Brain pericyte (primary cell): ENCODE measurements around the gene SIL1.
"Not testable (repeated sequence)": the region's sequence is repeated elsewhere in the genome, so short reads cannot be mapped to it uniquely, and the experiment has no call there.

Source experiments
- DNase-seq: peaks from one replicate; pipeline ENCODE4 v3.0.0-alpha.2; 2012; ENCODE audit warnings: low read depth, low spot score

Gene SIL1

GRCh38 chr5:139204196-139204595 is 6.0 kb upstream of the SIL1 start:
- no peak for DNase-seq

GRCh38 chr5:139199321-139199720 is 1.2 kb upstream of the SIL1 start:
- no peak for DNase-seq

GRCh38 chr5:139196296-139196956 is 1.7 kb downstream of the SIL1 start:
- no peak for DNase-seq

- no peak for DNase-seq
Observed at GRCh38 chr5:139194486-139194885, 3.7 kb downstream of the SIL1 start.

- no peak for DNase-seq
Observed at GRCh38 chr5:139193928-139194327, 4.2 kb downstream of the SIL1 start.

- DNase-seq = not testable (repeated sequence)
Observed at GRCh38 chr5:139192906-139193305, 5.3 kb downstream of the SIL1 start.

GRCh38 chr5:139191954-139192353 is 6.2 kb downstream of the SIL1 start:
- DNase-seq = not testable (repeated sequence)

GRCh38 chr5:139190125-139190524 is 8.0 kb downstream of the SIL1 start:
- DNase-seq = peak; percentile 34

GRCh38 chr5:139188558-139189270 is 9.5 kb downstream of the SIL1 start:
- DNase-seq = no peak

GRCh38 chr5:139186752-139187326 is 11.3 kb downstream of the SIL1 start:
- no peak for DNase-seq

- DNase-seq = no peak
Observed at GRCh38 chr5:139186261-139186660, 11.9 kb downstream of the SIL1 start.

GRCh38 chr5:139185589-139185988 is 12.6 kb downstream of the SIL1 start:
- no peak for DNase-seq

GRCh38 chr5:139183502-139183901 is 14.7 kb downstream of the SIL1 start:
- DNase-seq = no peak

GRCh38 chr5:139182528-139183296 is 15.5 kb downstream of the SIL1 start:
- no peak for DNase-seq

- DNase-seq = no peak
Observed at GRCh38 chr5:139181835-139182452, 16.2 kb downstream of the SIL1 start.

- no peak for DNase-seq
Observed at GRCh38 chr5:139181322-139181730, 16.8 kb downstream of the SIL1 start.

GRCh38 chr5:139180850-139181249 is 17.3 kb downstream of the SIL1 start:
- DNase-seq = no peak

GRCh38 chr5:139179778-139180513 is 18.2 kb downstream of the SIL1 start:
- not testable (repeated sequence) for DNase-seq

GRCh38 chr5:139178935-139179334 is 19.2 kb downstream of the SIL1 start:
- no peak for DNase-seq

- no peak for DNase-seq
Observed at GRCh38 chr5:139178589-139178917, 19.6 kb downstream of the SIL1 start.
